GM18526 (cell line): Measurements from ENCODE around the gene SHANK3.

Experiments used
- POLR2A ChIP-seq: IDR thresholded peaks from 3 replicates; pipeline ENCODE4 v1.6.1; 2011; ENCODE audit not compliant: insufficient read length; ENCODE audit errors: extremely low read depth

The SHANK3 gene

GRCh38 chr22:50672471-50673230 is at the start of gene SHANK3:
SHANK3 (plus strand) TSS chr22:50672823.
- TF ChIP-seq POLR2A = no peak

- TF ChIP-seq POLR2A = no peak
Measured at GRCh38 chr22:50624347-50625130, 48.1 kb upstream of the SHANK3 start.

- TF ChIP-seq POLR2A = no peak
Measured at GRCh38 chr22:50625131-50625567, 47.5 kb upstream of the SHANK3 start.

GRCh38 chr22:50625568-50626313 is 46.9 kb upstream of the SHANK3 start:
- TF ChIP-seq POLR2A = no peak

- TF ChIP-seq POLR2A = no peak
Measured at GRCh38 chr22:50626314-50626849, 46.2 kb upstream of the SHANK3 start.

- no peak for TF ChIP-seq POLR2A
Measured at GRCh38 chr22:50626850-50627641, 45.6 kb upstream of the SHANK3 start.

GRCh38 chr22:50627642-50628542 is 44.7 kb upstream of the SHANK3 start, which contains the start of gene ARSA:
ARSA (minus strand) TSS chr22:50628152; CDS start chr22:50627779, 373 bp downstream.
- TF ChIP-seq POLR2A = peak; percentile 58

- no peak for TF ChIP-seq POLR2A
Measured at GRCh38 chr22:50628543-50629134, 44.0 kb upstream of the SHANK3 start.

GRCh38 chr22:50630376-50630775 is 42.2 kb upstream of the SHANK3 start:
- no peak for TF ChIP-seq POLR2A

- no peak for TF ChIP-seq POLR2A
Measured at GRCh38 chr22:50633086-50633485, 39.5 kb upstream of the SHANK3 start.

GRCh38 chr22:50633771-50634170 is 38.9 kb upstream of the SHANK3 start:
- no peak for TF ChIP-seq POLR2A

GRCh38 chr22:50635591-50635990 is 37.0 kb upstream of the SHANK3 start:
- TF ChIP-seq POLR2A = no peak
